NK-92 (cell line): ENCODE results near the gene HNRNPL.

Source experiments
- DNase-seq: peaks from one replicate; lab custom pipeline; 2025; ENCODE audit not compliant: unreplicated experiment; lab: John Stamatoyannopoulos, UW

HNRNPL gene

DNA sequence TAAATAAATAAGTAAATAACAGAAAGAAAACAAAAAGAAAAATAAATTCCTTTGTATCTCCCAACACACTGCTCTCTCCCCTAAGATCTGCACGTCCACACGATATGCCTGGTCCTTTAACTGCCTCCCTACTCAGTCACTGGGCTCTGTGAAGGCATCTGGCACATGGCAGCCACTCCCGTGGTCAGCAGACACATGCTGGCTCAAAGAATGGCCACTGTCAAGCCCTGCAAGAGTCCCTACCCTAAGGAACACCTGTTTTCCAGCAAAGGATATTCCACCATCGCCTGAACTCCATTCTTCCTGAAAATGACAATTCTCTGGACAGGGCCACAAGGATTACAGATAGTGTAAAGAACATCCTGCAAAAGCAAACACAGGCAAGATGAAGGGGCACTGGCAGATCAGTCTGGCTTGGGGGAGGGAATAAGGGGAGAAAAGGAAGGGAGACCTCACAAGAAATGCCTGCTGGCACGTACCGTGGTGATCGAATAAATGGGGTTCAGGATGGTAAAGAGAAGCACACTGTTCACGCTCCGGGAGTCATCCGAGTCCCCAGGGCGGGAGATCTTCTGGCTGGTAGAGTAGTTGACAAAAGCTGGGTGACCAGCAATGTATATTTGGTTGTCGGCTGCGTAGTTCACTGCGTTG, 4.3 kb downstream of the HNRNPL start:
- no peak for DNase-seq

DNA sequence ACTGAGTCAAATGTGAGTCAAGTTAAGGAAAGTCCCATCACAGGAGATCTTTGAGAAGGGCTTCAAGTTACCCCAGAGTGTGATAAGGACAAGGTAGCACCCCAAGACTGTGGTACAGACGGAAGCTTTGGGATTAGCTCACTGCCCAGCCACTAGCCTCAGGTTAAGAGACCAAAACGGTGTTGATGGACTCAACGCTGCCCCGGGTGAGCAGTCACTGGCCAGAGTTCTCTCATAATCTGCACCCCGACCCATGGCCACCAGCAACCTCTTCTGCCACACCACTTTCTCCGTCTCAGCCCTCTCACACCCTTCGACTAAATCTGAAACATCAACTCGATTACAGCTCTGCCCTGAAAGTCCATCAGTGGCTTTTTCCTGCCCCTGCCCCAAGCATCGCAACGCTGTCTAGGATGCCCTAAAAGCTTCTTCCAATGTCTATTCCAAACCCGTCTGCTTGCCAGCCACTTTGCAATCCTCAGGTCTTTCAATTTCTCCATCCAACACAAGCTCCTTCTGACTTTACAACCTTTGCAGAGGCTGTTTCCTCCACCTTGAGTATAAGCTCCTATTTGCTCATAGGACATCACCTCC, 5.6 kb downstream of the HNRNPL start:
- no peak for DNase-seq

GRCh38 chr19:38843175-38843758, 6.5 kb downstream of the HNRNPL start:
- DNase-seq: no peak

DNA sequence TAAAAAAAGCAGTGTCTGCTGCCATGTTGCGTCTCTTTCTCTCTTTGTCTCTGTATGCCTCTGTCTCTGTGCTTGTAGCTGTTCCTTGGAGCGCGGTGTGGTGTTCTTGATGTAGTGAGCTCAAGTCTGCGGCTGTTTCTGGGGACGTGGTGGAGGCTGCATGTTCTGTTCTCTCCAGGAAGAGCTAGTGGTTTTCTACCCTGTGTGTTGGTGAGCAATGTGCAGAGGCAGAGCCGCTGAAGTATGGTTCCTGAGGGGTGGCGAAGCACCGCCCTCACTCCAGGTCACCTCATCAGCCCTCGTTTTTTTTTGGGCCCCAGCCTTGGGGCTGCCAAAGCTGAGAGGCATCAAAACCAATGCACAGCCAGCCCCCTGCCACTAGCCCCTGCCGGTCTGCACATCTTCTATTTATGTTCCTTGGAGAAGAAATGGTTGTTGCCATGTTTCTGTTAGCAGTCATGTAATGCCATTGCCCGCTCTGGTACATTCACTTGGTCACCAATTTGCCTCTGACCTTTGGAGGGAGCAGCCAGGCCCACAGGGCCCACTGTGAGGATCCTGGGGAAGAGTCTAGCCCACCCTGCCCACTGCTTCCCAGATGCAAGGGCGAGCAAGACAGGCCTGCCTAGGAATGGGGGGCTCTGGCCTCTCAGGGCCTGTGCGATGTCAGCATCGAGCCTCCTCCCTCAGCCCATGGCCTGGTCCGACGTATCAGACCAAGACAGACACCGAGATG, 7.2 kb downstream of the HNRNPL start:
- DNase-seq: no peak

DNA sequence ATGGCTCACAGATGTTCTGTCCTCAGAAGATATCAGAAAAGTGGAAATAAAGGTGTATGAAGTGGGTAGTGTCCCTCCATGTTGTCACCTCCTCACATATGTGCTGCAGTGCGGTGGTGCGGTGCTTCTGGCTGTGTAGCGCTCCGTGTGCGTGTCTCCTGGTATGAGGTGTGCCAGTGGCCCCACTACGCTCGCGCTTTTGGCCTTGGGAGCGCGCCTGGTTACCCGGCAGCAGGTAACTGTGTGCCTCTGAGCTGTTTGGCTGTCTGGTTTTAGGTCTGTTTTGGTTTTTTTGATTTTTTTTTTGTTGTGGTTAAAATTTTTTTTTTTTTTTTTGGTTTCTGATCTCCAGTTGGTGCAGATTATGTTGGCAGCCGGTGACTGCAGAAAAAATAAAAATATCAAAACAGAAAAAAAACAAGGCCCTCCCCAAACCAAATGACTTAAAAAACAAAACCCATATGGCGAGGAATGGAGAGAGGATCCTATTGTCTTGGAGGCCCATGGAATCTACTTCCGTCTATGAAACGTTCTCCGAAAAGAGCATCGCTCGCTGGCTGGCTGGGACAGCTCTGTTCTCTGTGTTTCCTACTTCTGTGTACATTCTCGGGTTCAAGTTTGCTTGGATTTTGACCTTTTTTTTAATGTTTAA, 7.9 kb downstream of the HNRNPL start:
- DNase-seq: no peak

GRCh38 chr19:38841180-38841766, 8.5 kb downstream of the HNRNPL start:
- no peak for DNase-seq

DNA sequence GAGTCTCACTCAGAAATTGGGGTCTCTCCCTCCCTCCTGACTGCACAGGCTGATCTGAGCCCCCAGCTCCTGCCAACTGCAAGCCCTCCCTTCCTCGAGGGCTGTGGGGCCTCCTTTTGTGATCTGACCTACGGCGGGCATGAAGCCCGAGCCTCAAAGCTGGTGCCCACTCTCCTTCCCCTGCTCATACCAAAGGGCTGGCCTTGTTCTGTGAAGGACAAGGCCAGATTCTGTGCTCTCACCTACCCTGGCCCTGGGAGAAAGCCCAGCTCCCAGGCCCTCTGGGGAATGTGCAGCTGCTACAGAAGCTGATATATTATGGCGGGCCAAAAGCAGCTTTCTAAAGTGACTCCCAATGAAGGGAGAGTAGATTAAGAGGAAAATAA, 9.2 kb downstream of the HNRNPL start:
- DNase-seq: no peak

GRCh38 chr19:38839816-38840582, 9.8 kb downstream of the HNRNPL start:
- DNase-seq: no peak

GRCh38 chr19:38838986-38839761, 10.6 kb downstream of the HNRNPL start:
- no peak for DNase-seq

DNA sequence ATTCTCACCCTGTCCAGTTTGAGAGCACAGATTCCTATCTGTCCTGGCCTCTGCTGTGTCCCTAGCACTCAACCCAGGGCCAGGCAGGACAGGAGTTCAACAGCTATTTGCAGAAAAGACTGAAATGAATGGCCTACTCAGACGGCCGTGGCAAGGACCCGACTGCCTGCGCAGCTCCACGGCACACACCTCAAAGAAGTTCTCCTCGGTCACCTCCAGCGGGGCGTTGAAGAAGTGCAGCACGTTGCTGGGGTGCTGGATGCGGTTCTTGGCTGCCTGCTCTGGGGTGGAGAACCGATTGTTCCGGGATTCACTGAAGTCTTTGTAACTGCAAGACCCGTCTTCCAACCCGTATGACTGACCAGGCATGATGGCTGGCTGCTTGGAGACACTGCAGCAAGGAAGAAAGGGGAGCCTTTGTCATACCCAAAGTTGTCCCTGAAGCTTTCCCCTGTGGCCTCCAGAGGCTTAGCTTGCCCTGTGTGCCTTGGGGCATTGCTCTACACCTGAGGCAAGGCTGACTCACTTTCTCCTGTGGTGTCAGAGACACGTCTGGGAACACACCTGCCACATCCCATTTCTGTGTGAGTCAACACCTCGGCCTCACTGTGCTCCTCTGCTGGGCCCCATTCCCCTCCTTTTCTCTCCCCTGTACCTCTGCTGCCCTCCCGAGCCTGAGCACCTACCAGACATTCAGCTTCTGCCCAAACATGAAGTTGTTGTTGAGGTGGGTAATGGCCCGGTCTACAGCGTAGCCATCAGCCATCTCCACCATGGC, 11.4 kb downstream of the HNRNPL start:
- DNase-seq: no peak

GRCh38 chr19:38837656-38838121, 12.1 kb downstream of the HNRNPL start:
- no peak for DNase-seq

GRCh38 chr19:38836983-38837626, 12.7 kb downstream of the HNRNPL start:
- DNase-seq: no peak

DNA sequence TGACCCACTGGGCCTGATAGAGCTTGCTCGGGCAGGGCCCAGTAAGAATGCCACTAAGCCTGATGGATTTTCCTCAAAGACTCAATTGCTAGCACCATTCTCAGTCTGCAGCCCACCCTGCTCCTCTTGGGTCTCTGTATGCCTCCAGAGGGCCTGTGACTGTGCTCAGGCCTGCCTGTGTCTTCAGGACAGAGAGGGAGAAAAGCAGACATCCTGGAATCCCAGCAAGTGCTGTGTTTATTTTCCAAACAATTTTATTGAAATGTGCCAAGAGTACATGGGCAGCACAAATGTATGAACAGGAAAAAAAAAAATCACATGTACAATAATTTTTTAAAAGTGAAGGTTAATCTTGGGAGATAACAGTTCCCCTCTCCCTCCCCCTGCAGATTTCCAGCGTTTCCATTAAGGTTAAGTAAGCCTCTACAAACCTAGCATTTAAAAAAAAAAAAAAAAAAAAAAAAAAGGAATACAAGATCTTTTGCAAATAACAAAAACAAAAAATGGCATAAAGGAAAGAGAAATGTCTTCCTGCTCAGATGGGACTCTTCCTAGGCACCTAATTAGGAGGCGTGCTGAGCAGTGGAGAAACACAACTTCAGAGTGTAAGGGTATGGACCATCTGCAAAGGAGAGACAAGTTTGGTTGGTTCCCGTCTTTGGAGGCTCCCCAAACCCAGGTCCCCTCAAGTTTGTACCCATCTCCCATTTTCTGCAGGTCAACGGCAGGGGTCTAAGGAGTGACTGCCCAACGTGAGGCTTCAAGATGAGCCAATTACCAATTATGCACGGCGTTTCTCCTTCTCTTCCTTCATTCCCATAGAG, 13.4 kb downstream of the HNRNPL start:
- DNase-seq: no peak

- DNase-seq: no peak
These were observed 15.2 kb downstream of the HNRNPL start for GRCh38 chr19:38834590-38834989.

DNA sequence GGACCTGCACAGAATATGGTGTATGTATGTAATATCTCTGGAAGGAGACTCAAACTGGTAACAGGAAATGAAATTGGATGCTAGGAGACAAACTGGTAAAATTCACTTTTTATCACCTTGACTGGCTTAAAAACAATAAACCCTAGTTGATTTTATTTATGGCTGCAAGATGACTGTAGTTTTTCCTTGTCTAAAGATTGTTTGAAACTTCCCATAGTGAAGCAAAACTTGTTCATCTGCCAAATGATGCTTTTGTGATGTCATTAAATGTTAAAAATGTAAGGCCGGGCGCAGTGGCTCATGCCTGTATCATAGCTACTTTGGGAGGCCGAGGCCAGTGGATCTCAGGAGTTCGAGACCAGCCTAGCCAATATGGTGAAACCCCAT, 15.7 kb downstream of the HNRNPL start:
- no peak for DNase-seq

GRCh38 chr19:38833092-38833425, 16.7 kb downstream of the HNRNPL start:
- no peak for DNase-seq

DNA sequence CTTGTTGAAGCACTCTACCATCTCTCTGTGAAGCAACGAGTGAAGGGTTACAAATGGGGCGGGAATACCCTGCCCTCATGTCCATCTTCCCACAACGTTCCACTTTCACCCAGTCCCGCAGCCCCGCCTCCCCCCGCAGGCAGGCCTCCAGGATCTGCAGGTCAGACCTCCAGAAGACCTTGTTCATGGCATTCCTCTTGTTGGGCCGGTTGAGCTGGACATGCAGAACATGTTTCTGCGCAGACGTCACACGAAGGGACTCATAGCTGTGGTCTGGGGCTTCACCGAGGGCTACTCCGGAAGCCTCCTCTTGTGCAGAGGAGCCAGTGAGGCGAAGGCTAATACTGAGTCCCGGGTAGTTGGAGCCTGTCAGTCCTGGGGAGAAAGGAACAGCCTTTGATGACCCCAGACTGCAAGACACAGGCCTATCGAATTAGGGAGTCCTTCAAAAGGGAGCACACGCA, 18.6 kb downstream of the HNRNPL start:
- DNase-seq: no peak
